ENCODE data around the gene PRDX6. TPM values are rescaled to one million over a fixed set of nuclear protein-coding genes. Genes with fewer than 3 reads are reported as not detected.

PRDX6 gene
- total RNA-seq, 2 experiments from 2014 or later, result 109 to 148 TPM

DNA sequence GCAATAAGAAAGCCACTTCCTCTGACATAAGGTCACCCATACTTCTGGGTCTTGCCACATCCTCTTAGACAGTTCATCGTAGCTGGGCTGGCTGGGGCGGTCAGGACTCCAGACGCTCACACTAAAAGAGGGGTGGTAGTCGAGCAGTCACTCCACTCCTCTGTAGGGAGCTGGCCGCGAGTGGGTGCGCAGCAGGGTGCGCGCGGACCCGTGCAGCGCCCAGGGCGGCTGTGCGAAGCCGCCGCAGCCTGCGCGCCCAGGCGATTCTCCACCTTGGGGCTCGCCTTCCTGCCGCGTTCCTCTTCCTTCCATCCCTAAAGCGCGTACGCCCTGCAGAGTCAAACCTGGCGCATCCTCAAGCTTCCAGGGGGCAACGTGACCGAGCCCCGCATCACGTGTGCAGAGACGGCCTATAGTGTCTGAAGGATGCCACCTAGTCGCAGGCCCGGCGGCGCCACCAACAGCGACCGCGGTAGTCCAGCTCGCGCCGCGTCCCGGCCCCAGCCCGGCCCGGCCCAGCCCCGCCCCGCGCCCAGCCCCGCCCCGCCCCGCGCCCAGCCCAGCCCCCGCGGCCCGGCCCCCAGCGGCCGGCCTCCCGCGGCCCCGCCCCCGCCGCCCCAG lies 360 bp upstream of the PRDX6 start:
- peak overlapping the region; percentile 99 for H3K4me3 ChIP-seq (ENCODE audit: low read depth, low read length, poor library complexity, severe bottlenecking)
- peaks cover 47% of the 10 kb centered on the region for H3K36me3 ChIP-seq (ENCODE audit: insufficient read depth, low read length)
- peak overlapping the region; percentile 99 for H3K4me2 ChIP-seq (ENCODE audit: low read length)
- H3K27ac ChIP-seq (ENCODE audit: low read depth, low read length, poor library complexity, severe bottlenecking), result peak overlapping the region; percentile 63
- H3K4me1 ChIP-seq (ENCODE audit: insufficient read depth, low read length, poor library complexity, severe bottlenecking), result peaks cover 30% of the 10 kb centered on the region
- BruUV-seq (replicated peaks), result TSS peak; percentile 84
- ChIA-PET POLR2A (interaction anchor here (0.5 to 2.2 kb wide), 10 partner anchors 8 to 366 kb away, joined by 3 to 6 read pairs (median 3); partner anchors contain the start of genes CENPL, DARS2 and KLHL20), CTCF (ENCODE audit: unreplicated experiment) (interaction anchor here (0.5 to 0.6 kb wide), 2 partner anchors 14 to 460 kb away, joined by 3 to 6 read pairs; no protein-coding TSS in a partner anchor)
- H3K9me3 ChIP-seq (ENCODE audit: low read length), result 0 out of 2 replicates have a peak, but pooled peaks cover 5% of the 10 kb centered on the region
- intact Hi-C loops (cut with micrococcal nuclease; ENCODE audit: unreplicated experiment), result loop anchor here (1.0 to 5.0 kb wide), 4 partner anchors 46 to 658 kb away; partner anchors contain the start of genes GAS5 and ZBTB37
- H3K79me2 ChIP-seq (ENCODE audit: insufficient read depth, low read depth, low read length), result peaks cover 35% of the 10 kb centered on the region
- peak overlapping the region; percentile 99 for H2AFZ ChIP-seq (ENCODE audit: low read length)
- no peaks in the 10 kb centered on the region for H3K9me2 ChIP-seq (ENCODE audit: insufficient read depth, low read length)
- TF ChIP-seq, protein P1, sequence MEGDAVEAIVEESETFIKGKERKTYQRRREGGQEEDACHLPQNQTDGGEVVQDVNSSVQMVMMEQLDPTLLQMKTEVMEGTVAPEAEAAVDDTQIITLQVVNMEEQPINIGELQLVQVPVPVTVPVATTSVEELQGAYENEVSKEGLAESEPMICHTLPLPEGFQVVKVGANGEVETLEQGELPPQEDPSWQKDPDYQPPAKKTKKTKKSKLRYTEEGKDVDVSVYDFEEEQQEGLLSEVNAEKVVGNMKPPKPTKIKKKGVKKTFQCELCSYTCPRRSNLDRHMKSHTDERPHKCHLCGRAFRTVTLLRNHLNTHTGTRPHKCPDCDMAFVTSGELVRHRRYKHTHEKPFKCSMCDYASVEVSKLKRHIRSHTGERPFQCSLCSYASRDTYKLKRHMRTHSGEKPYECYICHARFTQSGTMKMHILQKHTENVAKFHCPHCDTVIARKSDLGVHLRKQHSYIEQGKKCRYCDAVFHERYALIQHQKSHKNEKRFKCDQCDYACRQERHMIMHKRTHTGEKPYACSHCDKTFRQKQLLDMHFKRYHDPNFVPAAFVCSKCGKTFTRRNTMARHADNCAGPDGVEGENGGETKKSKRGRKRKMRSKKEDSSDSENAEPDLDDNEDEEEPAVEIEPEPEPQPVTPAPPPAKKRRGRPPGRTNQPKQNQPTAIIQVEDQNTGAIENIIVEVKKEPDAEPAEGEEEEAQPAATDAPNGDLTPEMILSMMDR (conservative IDR thresholded peaks at IDR 0.05; ENCODE audit: low read length), result no peak
- no peak for TF ChIP-seq EZH2phosphoT487 (IDR thresholded peaks at IDR 0.05; ENCODE audit: borderline replicate concordance, low read depth, low read length)
- DNase-seq (ENCODE audit: low spot score), result peak; percentile 95
- H4K20me1 ChIP-seq (ENCODE audit: insufficient read depth, low read length), result peaks cover 14% of the 10 kb centered on the region; the same call in 1 of the 2 replicates

DNA sequence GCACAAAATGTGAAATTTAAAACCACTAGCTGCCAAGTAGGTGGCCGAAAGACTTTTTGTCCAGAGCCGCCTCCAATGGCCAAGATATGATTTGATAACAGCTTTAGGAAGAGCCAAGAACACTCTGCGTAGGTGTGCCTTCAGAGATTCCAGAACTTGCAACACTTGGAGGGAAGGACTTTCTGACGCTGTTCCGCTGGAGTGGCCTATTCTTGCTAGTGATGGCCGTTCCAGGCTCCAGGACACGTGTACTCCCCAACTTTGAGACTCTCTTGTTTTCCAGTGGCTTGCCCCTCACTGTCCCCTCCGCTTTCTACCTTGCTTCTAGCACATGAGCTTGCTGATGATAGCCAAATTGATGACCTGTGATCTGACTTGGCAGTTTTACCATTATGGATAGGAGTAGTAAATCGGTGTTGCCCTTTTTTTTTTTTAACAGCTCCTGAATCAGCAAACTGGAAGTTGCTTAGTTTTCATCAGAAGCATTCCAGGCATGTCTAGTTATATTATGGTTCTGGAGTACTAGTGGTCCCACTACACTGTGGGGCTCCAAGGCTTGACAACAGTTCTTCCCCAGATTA lies 1.0 kb downstream of the PRDX6 start:
- intact Hi-C loops (cut with micrococcal nuclease; ENCODE audit: unreplicated experiment), result loop anchor here (5.0 kb wide), 1 partner anchor 389 kb away; the partner anchor contains the start of genes GAS5 and ZBTB37
- Histone ChIP-seq H3K27ac (ENCODE audit: low read depth, low read length, poor library complexity, severe bottlenecking) (no peak overlapping the region), H3K4me1 (ENCODE audit: insufficient read depth, low read length, poor library complexity, severe bottlenecking) (peaks cover 30% of the 10 kb centered on the region), H2AFZ (ENCODE audit: low read length) (peak overlapping the region; percentile 33; the same call in 1 of the 2 replicates), H3K4me2 (ENCODE audit: low read length) (peak overlapping the region; percentile 95), H3K4me3 (ENCODE audit: low read depth, low read length, poor library complexity, severe bottlenecking) (peak overlapping the region; percentile 82), H3K36me3 (ENCODE audit: insufficient read depth, low read length) (peaks cover 51% of the 10 kb centered on the region), H3K79me2 (ENCODE audit: insufficient read depth, low read depth, low read length) (peaks cover 35% of the 10 kb centered on the region), H3K9me3 (ENCODE audit: low read length) (no peaks in the 10 kb centered on the region), H3K9me2 (ENCODE audit: insufficient read depth, low read length) (no peaks in the 10 kb centered on the region), H4K20me1 (ENCODE audit: insufficient read depth, low read length) (peaks cover 14% of the 10 kb centered on the region; the same call in 1 of the 2 replicates)
- ChIA-PET POLR2A (interaction anchor here (0.9 to 1.5 kb wide), 3 partner anchors 10 to 347 kb away, joined by 3 to 6 read pairs (median 4); no protein-coding TSS in a partner anchor), CTCF (ENCODE audit: unreplicated experiment) (no interaction called here)
- no TSS peak for BruUV-seq (replicated peaks)
- TF ChIP-seq EZH2phosphoT487 (IDR thresholded peaks at IDR 0.05; ENCODE audit: borderline replicate concordance, low read depth, low read length), result no peak
- TF ChIP-seq, protein P1 (conservative IDR thresholded peaks at IDR 0.05; ENCODE audit: low read length), result no peak
- DNase-seq (ENCODE audit: low spot score), result no peak

Measured in OCI-LY7 (cell line).